Testis (tissue), 3 donors: ENCODE data around the gene NPIPB8. TPM values are rescaled to one million over a fixed set of nuclear protein-coding genes. Genes with fewer than 3 reads are reported as not detected.
"Not testable (repeated sequence)": the region's sequence is repeated elsewhere in the genome, so short reads cannot be mapped to it uniquely, and the experiment has no call there.

Experiments
- DNase-seq: peaks from one replicate; pipeline ENCODE4 v3.0.0-alpha.2; 2019
- H3K27ac ChIP-seq, 2 donors: fragments of 200-600 bp; sonication (generic); one replicate each; pipeline ENCODE4 v1.5.1; 2019
- H3K27me3 ChIP-seq: fragments of 200-600 bp; sonication (generic); one replicate; pipeline ENCODE4 v1.5.1; 2019
- H3K36me3 ChIP-seq: fragments of 200-600 bp; sonication (generic); one replicate; pipeline ENCODE4 v1.5.1; 2017; ENCODE audit warnings: low read depth; ENCODE audit errors: missing control alignments
- H3K4me1 ChIP-seq: fragments of 200-600 bp; sonication (generic); one replicate; pipeline ENCODE4 v1.5.1; 2019
- H3K4me3 ChIP-seq, 2 donors: fragments of 200-600 bp; sonication (generic); one replicate each; pipeline ENCODE4 v1.5.1; 2017 to 2019
- H3K9me3 ChIP-seq: fragments of 200-600 bp; sonication (generic); one replicate; pipeline ENCODE4 v1.5.1; 2017
- POLR2A ChIP-seq: fragments of 450-650 bp; IDR thresholded peaks from one replicate; pipeline ENCODE4 v1.6.1; 2017; ENCODE audit warnings: antibody characterized with exemption, mild to moderate bottlenecking, moderate library complexity
- WGBS, 2 donors: methylation state at CpG; one replicate each; pipeline ENCODE4 v1.1.5; 2018; 5-methylcytosine and 5-hydroxymethylcytosine counted together
- intact Hi-C: fragments of 100-400 bp; cut with DNase I; formaldehyde crosslinking; loops from one replicate; pipeline ENCODE4 v1.15.1; 2023; ENCODE audit warnings: low total_unique reads
- polyA plus RNA-seq: library from polyadenylated mRNA; stranded (reverse); fragments of 350-450 nt; fragmentation: Illumina TruSeq; extraction: RNeasy Lipid Tissue Mini Kit (QIAGEN cat#74804); gene quantifications from one replicate; pipeline ENCODE4 v1.2.3, GENCODE V29; 2014; ENCODE audit warnings: low read depth, low replicate concordance; ENCODE audit not compliant: insufficient read depth
- total RNA-seq, 2 donors: library from RNA; depleted of rRNA; stranded (reverse); fragments of >200 nt; gene quantifications; one replicate each; pipeline ENCODE4 v1.2.3, GENCODE V29; 2016
- TF ChIP-seq, protein P1 (sequence below), 3 experiments: fragments of 450-650 bp in 2 of 3; fragments of 200-600 bp in 1 of 3; sonication (generic) in 1 of 3; IDR thresholded peaks; one replicate each; pipeline ENCODE4 v1.5.1; 2016 to 2019; ENCODE audit warnings: antibody characterized with exemption in 3 of 3, mild to moderate bottlenecking in 2 of 3, moderate library complexity in 1 of 3

Gene NPIPB8
- total and polyA plus RNA-seq, 3 donors from 2014 or later, result 5.8 to 13.5 (median 11.5) TPM

DNA sequence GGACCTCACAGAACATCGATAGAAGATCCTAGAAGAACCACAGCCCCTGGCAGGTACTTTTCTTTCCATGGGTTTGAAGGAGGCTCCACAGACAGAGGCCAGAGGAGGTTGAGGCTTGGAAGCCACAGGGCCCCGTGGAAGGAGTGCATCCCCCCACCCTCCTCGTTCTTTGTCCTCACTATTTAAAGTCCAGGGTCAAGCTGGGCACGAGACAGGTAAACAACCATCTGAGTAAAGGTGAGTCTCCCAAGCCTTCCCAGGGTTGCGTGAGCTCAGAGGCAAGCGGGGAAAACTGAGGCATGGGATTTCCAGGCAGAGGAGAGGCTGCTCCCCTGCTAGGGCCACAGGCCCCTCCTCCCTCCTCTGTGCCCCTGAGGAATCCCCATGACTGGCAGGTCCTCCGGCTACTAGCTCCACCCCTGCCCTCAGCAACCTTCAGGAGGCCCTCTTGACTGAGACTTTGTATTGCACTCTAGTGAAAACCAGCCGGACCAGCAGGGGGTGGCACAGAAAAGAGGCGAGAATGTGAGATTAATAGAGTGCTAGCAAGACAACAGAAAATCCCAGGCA is 40.1 kb upstream of the NPIPB8 start:
- H3K27ac ChIP-seq, result no peak overlapping the region
- TF ChIP-seq, protein P1, sequence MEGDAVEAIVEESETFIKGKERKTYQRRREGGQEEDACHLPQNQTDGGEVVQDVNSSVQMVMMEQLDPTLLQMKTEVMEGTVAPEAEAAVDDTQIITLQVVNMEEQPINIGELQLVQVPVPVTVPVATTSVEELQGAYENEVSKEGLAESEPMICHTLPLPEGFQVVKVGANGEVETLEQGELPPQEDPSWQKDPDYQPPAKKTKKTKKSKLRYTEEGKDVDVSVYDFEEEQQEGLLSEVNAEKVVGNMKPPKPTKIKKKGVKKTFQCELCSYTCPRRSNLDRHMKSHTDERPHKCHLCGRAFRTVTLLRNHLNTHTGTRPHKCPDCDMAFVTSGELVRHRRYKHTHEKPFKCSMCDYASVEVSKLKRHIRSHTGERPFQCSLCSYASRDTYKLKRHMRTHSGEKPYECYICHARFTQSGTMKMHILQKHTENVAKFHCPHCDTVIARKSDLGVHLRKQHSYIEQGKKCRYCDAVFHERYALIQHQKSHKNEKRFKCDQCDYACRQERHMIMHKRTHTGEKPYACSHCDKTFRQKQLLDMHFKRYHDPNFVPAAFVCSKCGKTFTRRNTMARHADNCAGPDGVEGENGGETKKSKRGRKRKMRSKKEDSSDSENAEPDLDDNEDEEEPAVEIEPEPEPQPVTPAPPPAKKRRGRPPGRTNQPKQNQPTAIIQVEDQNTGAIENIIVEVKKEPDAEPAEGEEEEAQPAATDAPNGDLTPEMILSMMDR (IDR thresholded peaks at IDR 0.05), result no peak
- TF ChIP-seq POLR2A, result no peak
- H3K4me1 ChIP-seq, result peaks cover 6% of the 10 kb centered on the region
- no peaks in the 10 kb centered on the region for H3K36me3 ChIP-seq
- WGBS, 2 donors, result 82 to 84% methylated on average over 9 of the region's 9 CpGs
- no peak overlapping the region for H3K4me3 ChIP-seq
- intact Hi-C loops, result no loop called here
- no peaks in the 10 kb centered on the region for H3K27me3 ChIP-seq
- no peaks in the 10 kb centered on the region for H3K9me3 ChIP-seq
- DNase-seq, result no peak

DNA sequence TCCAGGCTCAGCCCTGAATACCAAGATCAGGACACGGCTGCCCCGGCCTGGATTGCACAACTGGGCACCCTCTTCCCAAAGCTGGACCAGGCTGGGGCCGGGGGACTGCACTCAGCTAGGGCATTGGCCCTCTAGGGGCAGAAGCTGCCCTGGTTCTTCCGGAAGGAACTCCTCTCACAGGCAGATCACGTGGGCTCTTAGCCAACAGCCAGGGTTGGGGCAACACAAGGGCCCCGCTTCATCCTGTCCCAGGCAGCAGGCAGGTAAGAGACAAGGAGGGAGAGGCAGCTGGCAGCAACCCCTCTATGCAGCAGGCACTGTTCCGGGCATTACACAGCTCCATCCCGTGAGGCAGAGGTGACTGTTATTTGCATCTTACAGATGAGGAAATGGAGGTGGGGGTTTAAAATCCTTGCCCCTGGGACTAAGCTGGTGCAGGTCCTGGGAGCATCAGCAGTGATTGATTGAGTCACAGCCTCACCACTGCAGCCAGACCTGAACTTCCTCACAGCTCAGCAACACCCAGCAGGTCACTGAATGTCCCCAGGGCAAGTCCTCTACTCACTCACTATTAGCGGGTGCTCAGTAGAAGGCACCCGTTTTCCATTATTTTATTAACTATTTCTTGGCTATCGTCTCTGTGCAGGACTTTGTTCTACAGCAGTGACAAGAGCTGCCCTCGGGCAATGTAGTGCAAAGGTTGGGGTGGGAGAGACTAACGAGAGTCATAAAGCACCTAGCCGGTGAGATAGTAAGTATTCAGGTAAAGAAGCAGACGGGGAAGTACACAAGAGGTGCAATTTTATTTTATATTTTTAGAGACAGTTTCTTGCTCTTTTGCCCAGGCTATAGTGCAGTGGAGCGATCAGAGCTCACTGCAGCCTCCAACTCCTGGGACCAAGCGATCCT is 38.2 kb upstream of the NPIPB8 start:
- H3K27ac ChIP-seq, H3K4me1 ChIP-seq, H3K9me3 ChIP-seq, H3K36me3 ChIP-seq, H3K4me3 ChIP-seq, intact Hi-C loops, H3K27me3 ChIP-seq, DNase-seq: not testable (repeated sequence)
- WGBS, 2 donors, result no CpG with 5 or more reads among the region's 17 CpGs

DNA sequence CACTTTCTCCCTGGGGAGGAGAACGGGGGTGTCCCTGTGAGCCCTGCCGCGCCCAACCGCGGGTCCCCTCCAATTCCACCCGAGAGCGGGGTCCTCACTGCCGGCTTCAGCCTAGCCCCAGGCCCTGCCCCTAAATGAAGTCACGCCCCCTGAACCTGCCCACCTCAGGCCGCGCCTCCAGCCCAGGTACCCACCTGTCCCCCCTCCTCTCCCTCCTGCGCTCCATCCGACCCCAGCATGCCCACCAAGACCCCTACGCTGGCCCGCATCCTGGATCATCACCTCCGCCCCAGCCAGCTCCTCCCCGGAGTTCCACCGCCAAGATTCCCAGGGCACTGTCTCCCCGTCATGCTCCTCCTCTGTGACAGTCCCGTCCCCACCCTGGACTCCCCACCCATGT is 36.9 kb upstream of the NPIPB8 start:
- DNase-seq, H3K4me1 ChIP-seq, H3K9me3 ChIP-seq, H3K4me3 ChIP-seq, H3K27ac ChIP-seq, intact Hi-C loops, H3K27me3 ChIP-seq, H3K36me3 ChIP-seq: not testable (repeated sequence)
- WGBS, 2 donors, result 37 to 54% methylated on average over 8 to 11 of the region's 20 CpGs

DNA sequence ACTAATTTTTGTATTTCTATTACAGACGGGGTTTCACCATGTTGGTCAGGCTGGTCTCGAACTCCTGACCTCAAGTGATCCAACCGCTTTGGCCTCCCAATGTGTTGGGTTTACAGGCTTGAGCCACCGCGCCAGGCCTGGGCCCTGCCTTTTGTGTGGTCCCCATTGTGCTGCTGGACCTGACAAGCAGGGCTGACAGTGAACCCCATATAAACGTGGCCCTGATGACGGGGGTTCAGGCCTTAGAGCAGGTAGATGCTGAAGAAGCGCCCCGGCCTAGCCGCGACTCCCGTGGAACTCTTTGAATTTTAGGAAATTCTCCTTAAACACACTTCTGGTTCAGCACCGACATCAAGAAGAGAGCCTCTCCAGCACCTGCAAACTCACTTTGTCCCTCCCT is 36.3 kb upstream of the NPIPB8 start:
- intact Hi-C loops, result not testable (repeated sequence)

DNA sequence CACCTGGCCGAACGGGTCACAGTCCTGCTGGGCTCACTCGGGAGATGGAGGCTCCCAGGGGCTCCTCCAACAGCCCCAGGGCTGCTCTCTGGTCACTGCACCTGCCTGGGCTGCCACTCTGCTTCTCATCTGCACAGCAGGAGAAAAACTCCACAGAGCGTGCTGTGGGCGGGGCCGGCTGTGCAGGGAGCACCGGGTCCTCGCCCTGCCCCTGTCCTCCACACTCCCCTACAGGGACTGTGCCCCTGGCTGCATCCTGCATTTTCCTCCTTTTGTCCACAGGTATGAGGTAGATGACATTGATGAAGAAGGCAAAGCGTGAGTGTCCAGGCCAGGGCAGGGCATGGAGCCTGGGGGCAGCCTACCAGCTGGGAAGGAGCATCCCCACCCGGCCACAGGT is 35.8 kb upstream of the NPIPB8 start:
- H3K36me3 ChIP-seq, H3K27me3 ChIP-seq, H3K4me1 ChIP-seq, H3K9me3 ChIP-seq, intact Hi-C loops, DNase-seq, H3K4me3 ChIP-seq, H3K27ac ChIP-seq: not testable (repeated sequence)
- 88% methylated on average over 5 of the region's 10 CpGs; no CpG with 5 or more reads in 1 of the 2 donors for WGBS, 2 donors

More for the DNA sequence above, 36.3 kb upstream of the NPIPB8 start:
- not testable (repeated sequence) for H3K27ac ChIP-seq, DNase-seq, H3K36me3 ChIP-seq, H3K9me3 ChIP-seq, H3K4me3 ChIP-seq, H3K27me3 ChIP-seq, H3K4me1 ChIP-seq
- WGBS, 2 donors, result 81 to 89% methylated on average over 13 of the region's 13 CpGs

DNA sequence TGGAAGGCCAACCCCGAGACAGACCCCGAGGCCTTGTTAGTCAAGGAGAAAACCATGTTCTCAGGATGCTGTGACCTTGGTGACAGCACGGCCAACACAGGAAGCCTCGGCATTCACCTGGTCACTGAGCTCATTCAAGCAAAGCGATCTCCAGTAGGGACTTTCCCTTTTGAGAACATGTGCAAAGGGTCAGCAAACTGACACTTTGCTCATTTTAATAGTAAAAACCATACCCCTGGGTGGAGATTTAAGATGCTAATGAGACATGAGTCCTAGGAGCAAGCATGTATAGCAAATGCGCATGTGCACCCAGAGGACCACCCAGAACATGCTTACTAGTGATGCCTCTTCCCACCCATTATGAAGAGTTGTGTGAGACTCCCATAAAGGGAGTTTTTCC is 35.3 kb upstream of the NPIPB8 start:
- no peaks in the 10 kb centered on the region for H3K4me1 ChIP-seq
- DNase-seq, result no peak
- 72 to 87% methylated on average over 3 to 6 of the region's 6 CpGs for WGBS, 2 donors

More for the DNA sequence above, 35.3 kb upstream of the NPIPB8 start:
- no peak overlapping the region for H3K27ac ChIP-seq
- no peaks in the 10 kb centered on the region for H3K27me3 ChIP-seq
- no peak for TF ChIP-seq POLR2A
- TF ChIP-seq, protein P1 (IDR thresholded peaks at IDR 0.05), result no peak
- H3K9me3 ChIP-seq, result no peaks in the 10 kb centered on the region
- H3K36me3 ChIP-seq, result no peaks in the 10 kb centered on the region
- no peak overlapping the region for H3K4me3 ChIP-seq
- intact Hi-C loops, result no loop called here
